NCI-H2081 treated with DMSO at 0.1 percent for 48 hours (cell line): ENCODE results near the gene GCFC2.
"Not testable (repeated sequence)": the region's sequence is repeated elsewhere in the genome, so short reads cannot be mapped to it uniquely, and the experiment has no call there.

ENCODE experiments used
- DNase-seq: peaks from one replicate; lab custom pipeline; 2025; lab: John Stamatoyannopoulos, UW

GCFC2 gene

GRCh38 chr2:75679556-75679955 is 31.2 kb downstream of the GCFC2 start:
- DNase-seq, result no peak

- DNase-seq, result no peak
These were observed 34.3 kb downstream of the GCFC2 start for GRCh38 chr2:75676464-75676863.

GRCh38 chr2:75675908-75676307 is 34.8 kb downstream of the GCFC2 start:
- DNase-seq, result no peak

GRCh38 chr2:75675423-75675822 is 35.3 kb downstream of the GCFC2 start:
- DNase-seq, result not testable (repeated sequence)

GRCh38 chr2:75667884-75668283 is 42.8 kb downstream of the GCFC2 start:
- no peak for DNase-seq

- no peak for DNase-seq
These were observed 43.8 kb downstream of the GCFC2 start for GRCh38 chr2:75666911-75667310.

- no peak for DNase-seq
These were observed 52.9 kb downstream of the GCFC2 start for GRCh38 chr2:75657798-75658197.

GRCh38 chr2:75656563-75656962 is 54.2 kb downstream of the GCFC2 start:
- DNase-seq, result no peak

GRCh38 chr2:75655861-75656260 is 54.9 kb downstream of the GCFC2 start:
- DNase-seq, result no peak

- DNase-seq, result no peak
These were observed 56.7 kb downstream of the GCFC2 start for GRCh38 chr2:75654012-75654411.

- no peak for DNase-seq
These were observed 62.9 kb downstream of the GCFC2 start for GRCh38 chr2:75647771-75648170.

GRCh38 chr2:75646583-75647425 is 63.9 kb downstream of the GCFC2 start, which contains the start of gene MRPL19:
Gene MRPL19, plus strand, starts transcription at chr2:75646783. Its CDS starts 25 bp downstream, at chr2:75646808.
- DNase-seq, result peak; percentile 57

GRCh38 chr2:75646090-75646582 is 64.6 kb downstream of the GCFC2 start:
- DNase-seq, result no peak

- no peak for DNase-seq
These were observed 65.1 kb downstream of the GCFC2 start for GRCh38 chr2:75645643-75646042.

- no peak for DNase-seq
These were observed 66.7 kb downstream of the GCFC2 start for GRCh38 chr2:75643980-75644379.

- no peak for DNase-seq
These were observed 69.1 kb downstream of the GCFC2 start for GRCh38 chr2:75641587-75641986.

GRCh38 chr2:75640621-75641121 is 70.0 kb downstream of the GCFC2 start:
- no peak for DNase-seq

- DNase-seq, result no peak
These were observed 73.1 kb downstream of the GCFC2 start for GRCh38 chr2:75637568-75637967.

GRCh38 chr2:75634945-75635344 is 75.8 kb downstream of the GCFC2 start:
- no peak for DNase-seq

- DNase-seq, result no peak
These were observed 77.1 kb downstream of the GCFC2 start for GRCh38 chr2:75633620-75634019.

- no peak for DNase-seq
These were observed 77.9 kb downstream of the GCFC2 start for GRCh38 chr2:75632813-75633212.

GRCh38 chr2:75632091-75632701 is 78.5 kb downstream of the GCFC2 start:
- DNase-seq, result no peak

- no peak for DNase-seq
These were observed 82.7 kb downstream of the GCFC2 start for GRCh38 chr2:75627902-75628504.
